CD4-positive, CD25-positive, alpha-beta regulatory T cell (primary cell): ENCODE data around the gene PSMB10. TPM values are rescaled to one million over a fixed set of nuclear protein-coding genes. Genes with fewer than 3 reads are reported as not detected.
"Not testable (repeated sequence)": the region's sequence is repeated elsewhere in the genome, so short reads cannot be mapped to it uniquely, and the experiment has no call there.

Source experiments
- ATAC-seq, 2 donors: fragments of 150-1000 bp; cut with Tn5 transposase; one replicate each; pipeline ENCODE4 v1.10.0; 2021; ENCODE audit warnings: low read depth in 2 of 2, moderate number of reproducible peaks in 2 of 2, moderate library complexity in 1 of 2
- DNase-seq, 3 donors: peaks; one replicate each; pipeline versions ENCODE4 v3.0.0 to v3.0.0-alpha.2; 2012 to 2022; ENCODE audit warnings: mixed read lengths in 1 of 3
- H3K27ac ChIP-seq: one replicate; pipeline ENCODE4 v1.7.0; 2013; ENCODE audit warnings: mild to moderate bottlenecking, low read length; ENCODE audit not compliant: insufficient read depth, poor library complexity, severe bottlenecking
- H3K27me3 ChIP-seq: one replicate; pipeline ENCODE4 v1.7.0; 2013; ENCODE audit warnings: low read length; ENCODE audit not compliant: control insufficient read depth, insufficient read depth
- H3K36me3 ChIP-seq: one replicate; pipeline ENCODE4 v1.7.0; 2013; ENCODE audit warnings: mild to moderate bottlenecking, low read length, moderate library complexity; ENCODE audit not compliant: control insufficient read depth, insufficient read depth
- H3K4me1 ChIP-seq: 2 replicates; pipeline ENCODE4 v1.7.0; 2013; ENCODE audit warnings: mild to moderate bottlenecking, low read length; ENCODE audit not compliant: insufficient read depth, control insufficient read depth, poor library complexity, severe bottlenecking
- H3K4me3 ChIP-seq: one replicate; pipeline ENCODE4 v1.7.0; 2013; ENCODE audit warnings: low read depth, mild to moderate bottlenecking, low read length, moderate library complexity
- H3K9me3 ChIP-seq, 2 experiments: 1 replicate in 1 of 2; 2 replicates in 1 of 2; pipeline ENCODE4 v1.7.0; 2013; ENCODE audit warnings: low read length in 2 of 2, mild to moderate bottlenecking in 1 of 2, moderate library complexity in 1 of 2; ENCODE audit not compliant: control insufficient read depth in 2 of 2
- H3K27ac Mint-ChIP-seq, 3 donors: one replicate each; pipeline ENCODE4 v1.8.0; 2020 to 2022; ENCODE audit warnings: mild to moderate bottlenecking in 3 of 3, mixed read lengths in 3 of 3, moderate library complexity in 2 of 3
- H3K27me3 Mint-ChIP-seq: one replicate; pipeline ENCODE4 v1.8.0; 2022; ENCODE audit warnings: mild to moderate bottlenecking, mixed read lengths
- H3K36me3 Mint-ChIP-seq: one replicate; pipeline ENCODE4 v1.8.0; 2020; ENCODE audit warnings: mixed read lengths
- H3K4me1 Mint-ChIP-seq, 4 donors: one replicate each; pipeline ENCODE4 v1.8.0; 2020 to 2022; ENCODE audit warnings: mixed read lengths in 4 of 4, mild to moderate bottlenecking in 1 of 4
- H3K4me3 Mint-ChIP-seq, 4 donors: one replicate each; pipeline ENCODE4 v1.8.0; 2020 to 2022; ENCODE audit warnings: mild to moderate bottlenecking in 4 of 4, mixed read lengths in 4 of 4, moderate library complexity in 3 of 4
- H3K9me3 Mint-ChIP-seq, 7 donors: one replicate each; pipeline ENCODE4 v1.8.0; 2020 to 2022; ENCODE audit warnings: mixed read lengths in 7 of 7, mild to moderate bottlenecking in 3 of 7, moderate library complexity in 2 of 7
- polyA plus RNA-seq, 4 donors: library from polyadenylated mRNA; unstranded; fragments of 300-500 nt; fragmentation: Illumina TruSeq; gene quantifications; one replicate each; pipeline ENCODE4 v1.2.3, GENCODE V29; 2021
- total RNA-seq: library from RNA; stranded (reverse); gene quantifications from one replicate; pipeline ENCODE4 v1.2.3, GENCODE V29; 2022

PSMB10 gene
- total and polyA plus RNA-seq, 5 donors from 2014 or later, result 136 to 673 (median 525) TPM

- DNase-seq (no peak), ATAC-seq (no peak)
- H3K27me3 Mint-ChIP-seq, result no peaks in the 10 kb centered on the region
- Histone ChIP-seq H3K36me3 (peaks cover 6% of the 10 kb centered on the region), H3K9me3 (no peaks in the 10 kb centered on the region), H3K4me1 (peaks cover 14% of the 10 kb centered on the region), H3K4me3 (no peak overlapping the region), H3K27ac (no peak overlapping the region), H3K27me3 (no peaks in the 10 kb centered on the region)
- no peak overlapping the region for H3K27ac Mint-ChIP-seq
- H3K4me1 Mint-ChIP-seq, result peaks cover 0 to 31% (median 10%) of the 10 kb centered on the region in 4 donors
- H3K4me3 Mint-ChIP-seq, result no peak overlapping the region
- peaks cover 3% of the 10 kb centered on the region for H3K36me3 Mint-ChIP-seq
- H3K9me3 Mint-ChIP-seq, result no peaks in the 10 kb centered on the region
Observed at GRCh38 chr16:67943256-67943618, 6.6 kb upstream of the PSMB10 start.

GRCh38 chr16:67942510-67943255, 6.0 kb upstream of the PSMB10 start:
- ATAC-seq (no peak), DNase-seq (no peak)
- Histone ChIP-seq H3K27ac (no peak overlapping the region), H3K4me3 (no peak overlapping the region), H3K36me3 (peaks cover 6% of the 10 kb centered on the region), H3K27me3 (no peaks in the 10 kb centered on the region), H3K9me3 (no peaks in the 10 kb centered on the region), H3K4me1 (peaks cover 17% of the 10 kb centered on the region)
- H3K27ac Mint-ChIP-seq, result no peak overlapping the region
- no peaks in the 10 kb centered on the region for H3K9me3 Mint-ChIP-seq
- H3K27me3 Mint-ChIP-seq, result no peaks in the 10 kb centered on the region
- no peak overlapping the region for H3K4me3 Mint-ChIP-seq
- H3K36me3 Mint-ChIP-seq, result peaks cover 3% of the 10 kb centered on the region
- H3K4me1 Mint-ChIP-seq, result peaks cover 0 to 31% (median 10%) of the 10 kb centered on the region in 4 donors

GRCh38 chr16:67942200-67942509, 5.5 kb upstream of the PSMB10 start:
- DNase-seq (peak in 2 of 3 donors; percentile 26 to 50), ATAC-seq (peak; percentile 36 to 43)
- no peaks in the 10 kb centered on the region for H3K27me3 Mint-ChIP-seq
- Histone ChIP-seq H3K27me3 (no peaks in the 10 kb centered on the region), H3K27ac (no peak overlapping the region), H3K4me1 (peaks cover 22% of the 10 kb centered on the region), H3K36me3 (peaks cover 6% of the 10 kb centered on the region), H3K4me3 (no peak overlapping the region), H3K9me3 (no peaks in the 10 kb centered on the region)
- peaks cover 0 to 35% (median 12%) of the 10 kb centered on the region in 4 donors for H3K4me1 Mint-ChIP-seq
- H3K4me3 Mint-ChIP-seq, result peak overlapping the region in 1 of 4 donors; percentile 38
- H3K9me3 Mint-ChIP-seq, result no peaks in the 10 kb centered on the region
- H3K36me3 Mint-ChIP-seq, result peaks cover 3% of the 10 kb centered on the region
- peak overlapping the region in 1 of 3 donors; percentile 90 for H3K27ac Mint-ChIP-seq

- H3K4me1 ChIP-seq, result peaks cover 27% of the 10 kb centered on the region
- H3K27me3 Mint-ChIP-seq, result no peaks in the 10 kb centered on the region
- DNase-seq (no peak), ATAC-seq (no peak)
- peak overlapping the region in 2 of 3 donors; percentile 9 to 90 for H3K27ac Mint-ChIP-seq
- no peaks in the 10 kb centered on the region for H3K9me3 Mint-ChIP-seq
- H3K9me3 ChIP-seq, result no peaks in the 10 kb centered on the region
- H3K4me3 ChIP-seq, result no peak overlapping the region
- peaks cover 3% of the 10 kb centered on the region for H3K36me3 Mint-ChIP-seq
- no peak overlapping the region for H3K27ac ChIP-seq
- peaks cover 0 to 40% (median 16%) of the 10 kb centered on the region in 4 donors for H3K4me1 Mint-ChIP-seq
- no peaks in the 10 kb centered on the region for H3K27me3 ChIP-seq
- peak overlapping the region in 1 of 4 donors; percentile 38 for H3K4me3 Mint-ChIP-seq
- peaks cover 6% of the 10 kb centered on the region for H3K36me3 ChIP-seq
Observed at GRCh38 chr16:67941469-67942199, 5.0 kb upstream of the PSMB10 start.

- peaks cover under 1% of the 10 kb centered on the region for H3K36me3 ChIP-seq
- H3K9me3 ChIP-seq, result no peaks in the 10 kb centered on the region
- peaks cover 0 to 42% (median 18%) of the 10 kb centered on the region in 4 donors for H3K4me1 Mint-ChIP-seq
- no peaks in the 10 kb centered on the region for H3K27me3 Mint-ChIP-seq
- peak overlapping the region; percentile 66 for H3K27ac ChIP-seq
- H3K27ac Mint-ChIP-seq, result peak overlapping the region; percentile 69 to 95 (median 93)
- DNase-seq, result no peak
- no peak overlapping the region for H3K4me3 ChIP-seq
- H3K4me1 ChIP-seq, result peaks cover 27% of the 10 kb centered on the region
- peak overlapping the region; percentile 36 to 80 (median 54) for H3K4me3 Mint-ChIP-seq
- H3K27me3 ChIP-seq, result no peaks in the 10 kb centered on the region
- H3K36me3 Mint-ChIP-seq, result peaks cover 6% of the 10 kb centered on the region
- ATAC-seq, result no peak
- H3K9me3 Mint-ChIP-seq, result no peaks in the 10 kb centered on the region
Observed at GRCh38 chr16:67940446-67941089, 3.9 kb upstream of the PSMB10 start.

GRCh38 chr16:67939507-67940445, 3.1 kb upstream of the PSMB10 start:
- Histone ChIP-seq H3K36me3 (peaks cover 7% of the 10 kb centered on the region), H3K27ac (peak overlapping the region; percentile 66), H3K27me3 (no peaks in the 10 kb centered on the region), H3K4me3 (no peak overlapping the region), H3K9me3 (no peaks in the 10 kb centered on the region), H3K4me1 (peaks cover 34% of the 10 kb centered on the region)
- Mint-ChIP-seq H3K4me3 (peak overlapping the region; percentile 50 to 80 (median 62)), H3K27ac (peak overlapping the region; percentile 69 to 95 (median 93)), H3K4me1 (peaks cover 0 to 50% (median 25%) of the 10 kb centered on the region in 4 donors), H3K9me3 (no peaks in the 10 kb centered on the region), H3K36me3 (peaks cover 10% of the 10 kb centered on the region), H3K27me3 (no peaks in the 10 kb centered on the region)
- DNase-seq (peak; percentile 19 to 53 (median 35)), ATAC-seq (no peak)

GRCh38 chr16:67937713-67938112, 1.1 kb upstream of the PSMB10 start:
- H3K9me3 Mint-ChIP-seq, H3K9me3 ChIP-seq, H3K27me3 ChIP-seq, ATAC-seq, DNase-seq, H3K27me3 Mint-ChIP-seq, H3K4me3 ChIP-seq: not testable (repeated sequence)
- Mint-ChIP-seq H3K4me3 (peak overlapping the region in 3 of 4 donors; percentile 21 to 100 (median 46)), H3K4me1 (peaks cover 0 to 61% (median 31%) of the 10 kb centered on the region in 4 donors), H3K27ac (peak overlapping the region; percentile 99), H3K36me3 (peaks cover 10% of the 10 kb centered on the region)
- H3K4me1 ChIP-seq, result peaks cover 37% of the 10 kb centered on the region
- peaks cover 20% of the 10 kb centered on the region for H3K36me3 ChIP-seq
- peak overlapping the region; percentile 88 for H3K27ac ChIP-seq
